Stimulated activated CD4-positive, alpha-beta T cell treated with anti-CD3 and anti-CD28 coated beads, Interleukin-1b, Interleukin-23, amount 100 ng/mL, for 1 hour (primary cell): ENCODE measurements around the gene CCNG2.
A peak's percentile ranks its signal among the peaks of the same experiment; 100 is the strongest.
"Not testable (repeated sequence)": the region's sequence is repeated elsewhere in the genome, so short reads cannot be mapped to it uniquely, and the experiment has no call there.

ENCODE experiments used
- DNase-seq, 2 donors: peaks; one replicate each; pipeline ENCODE4 v3.0.0-alpha.2; 2020; ENCODE audit warnings: low read depth in 2 of 2

CCNG2 gene, protein sequence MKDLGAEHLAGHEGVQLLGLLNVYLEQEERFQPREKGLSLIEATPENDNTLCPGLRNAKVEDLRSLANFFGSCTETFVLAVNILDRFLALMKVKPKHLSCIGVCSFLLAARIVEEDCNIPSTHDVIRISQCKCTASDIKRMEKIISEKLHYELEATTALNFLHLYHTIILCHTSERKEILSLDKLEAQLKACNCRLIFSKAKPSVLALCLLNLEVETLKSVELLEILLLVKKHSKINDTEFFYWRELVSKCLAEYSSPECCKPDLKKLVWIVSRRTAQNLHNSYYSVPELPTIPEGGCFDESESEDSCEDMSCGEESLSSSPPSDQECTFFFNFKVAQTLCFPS

DNA sequence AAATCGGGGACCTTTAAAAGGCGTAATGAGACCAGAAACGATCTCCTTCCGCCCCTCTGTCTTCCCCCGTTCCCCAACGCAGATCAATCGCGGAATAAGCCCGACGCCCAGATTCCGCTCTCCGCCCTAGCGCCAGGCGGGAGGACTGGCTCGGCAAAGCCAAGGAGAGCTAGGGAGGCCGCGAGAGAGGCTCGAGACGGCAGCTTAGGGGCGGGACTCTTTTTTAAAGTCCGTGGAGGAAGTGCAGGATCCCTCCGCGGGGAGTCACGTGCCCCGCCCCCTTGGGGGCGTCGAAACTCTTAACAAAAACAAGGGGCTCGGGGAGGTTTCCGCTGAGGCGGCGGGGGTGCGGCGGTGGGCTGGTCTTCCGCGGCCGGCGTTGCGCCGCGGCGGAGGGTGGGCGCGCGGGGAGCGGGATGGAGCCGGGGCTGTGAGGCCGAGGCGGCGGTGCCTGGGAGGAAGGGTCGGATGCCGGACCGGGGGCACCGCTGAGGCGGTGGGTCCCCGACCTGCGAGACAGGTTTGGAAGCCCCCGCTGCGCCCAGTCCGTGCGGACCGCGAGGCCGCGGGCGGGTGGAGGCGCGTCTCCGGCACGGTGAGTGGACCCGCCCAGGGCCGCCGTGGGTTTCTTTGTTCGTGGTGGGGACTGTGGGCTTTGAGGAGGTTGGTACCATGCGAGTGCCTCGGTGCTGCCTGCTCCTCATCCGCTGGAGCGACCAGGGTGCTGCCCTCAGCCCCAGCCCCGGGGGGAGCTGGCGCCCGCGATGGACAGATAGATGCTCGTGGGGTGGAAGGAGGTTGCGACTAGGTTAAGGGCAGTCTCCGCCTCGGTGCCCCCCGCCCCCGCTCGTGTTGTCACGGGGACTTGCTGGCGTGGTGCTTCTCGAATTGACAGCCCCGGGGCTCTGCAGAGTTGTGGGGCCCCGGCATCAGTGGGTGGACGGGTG lies at the start of gene CCNG2:
TSS of gene CCNG2 (plus strand) at position 296 of the 947 bp plus-strand sequence. CDS start 1,326 bp downstream, outside the sequence.
- peak; percentile 55 to 60 for DNase-seq

DNA sequence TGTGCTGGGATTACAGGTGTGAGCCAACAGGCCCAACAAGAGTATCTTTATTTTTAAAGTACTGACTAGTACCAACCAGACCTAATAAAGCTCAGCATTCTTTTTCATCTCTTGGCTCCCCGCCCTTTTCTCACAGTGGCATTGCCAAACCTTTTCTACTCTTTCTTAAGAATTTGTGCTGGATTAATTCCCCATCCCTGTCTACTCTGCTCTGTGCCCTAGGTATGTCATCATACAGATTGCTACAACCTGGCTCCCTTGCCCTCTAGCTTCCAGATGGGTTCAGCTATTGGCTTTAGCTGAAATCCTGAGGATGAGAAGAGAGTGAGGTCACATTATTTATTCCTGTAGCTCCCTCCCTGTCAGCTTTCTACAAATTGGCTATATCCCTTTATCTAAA lies 46.3 kb upstream of the CCNG2 start:
- DNase-seq, result no peak

DNA sequence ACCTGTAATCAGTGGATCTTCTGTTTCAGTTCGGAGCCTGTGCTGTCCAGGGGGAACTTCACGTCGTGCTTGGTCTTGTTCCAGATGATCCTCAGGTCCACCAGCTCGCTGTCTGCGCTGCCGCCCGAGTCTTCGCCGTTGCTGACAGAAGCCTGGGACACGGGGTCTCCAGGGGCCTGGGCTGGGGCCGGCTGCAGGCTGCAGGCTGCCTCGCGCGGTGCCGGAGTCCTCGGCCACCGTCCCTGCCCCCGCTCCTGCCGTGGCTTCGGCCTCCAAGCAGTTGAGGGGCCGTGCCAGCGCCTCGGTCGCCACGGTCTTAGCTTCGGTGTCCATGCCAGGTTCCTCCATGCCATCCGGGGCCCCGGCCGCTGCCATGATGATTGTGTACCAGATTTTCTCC lies 43.9 kb upstream of the CCNG2 start:
- DNase-seq, result no peak

GRCh38 chr4:77117721-77118120 lies 39.3 kb upstream of the CCNG2 start:
- DNase-seq, result no peak

- DNase-seq, result no peak
These were observed 36.0 kb upstream of the CCNG2 start for GRCh38 chr4:77120886-77121508.

DNA sequence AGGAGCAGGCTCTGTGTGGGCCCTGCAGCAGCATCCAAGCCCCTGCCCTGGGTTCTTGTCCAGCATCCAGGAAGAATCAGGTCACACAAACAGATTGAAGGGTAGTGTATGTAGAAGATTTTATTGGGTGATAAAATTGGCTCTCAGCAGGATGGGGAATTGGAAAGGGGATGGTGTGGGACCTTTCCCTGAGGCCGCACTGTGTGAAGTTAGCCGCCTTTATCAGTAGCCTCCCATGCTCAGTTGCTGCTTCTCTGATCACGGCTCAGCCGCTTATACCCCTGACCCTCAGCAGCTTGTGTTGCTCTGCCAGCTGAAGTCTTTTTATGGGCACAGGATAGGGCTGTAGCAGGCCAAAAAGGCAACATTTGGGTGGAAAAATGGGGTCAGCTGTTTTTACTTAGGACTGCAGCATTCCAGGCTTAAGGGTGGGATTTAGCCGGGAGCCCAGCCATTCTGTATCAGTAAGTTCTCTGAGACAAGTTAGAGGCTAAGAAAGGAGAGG lies 35.2 kb upstream of the CCNG2 start:
- DNase-seq, result no peak

GRCh38 chr4:77122656-77123055 lies 34.4 kb upstream of the CCNG2 start:
- DNase-seq, result no peak

- DNase-seq, result no peak
These were observed 33.6 kb upstream of the CCNG2 start for GRCh38 chr4:77123411-77123810.

- no peak for DNase-seq
These were observed 32.4 kb upstream of the CCNG2 start for GRCh38 chr4:77124576-77124975.

GRCh38 chr4:77125961-77126360 lies 31.0 kb upstream of the CCNG2 start:
- DNase-seq, result no peak

DNA sequence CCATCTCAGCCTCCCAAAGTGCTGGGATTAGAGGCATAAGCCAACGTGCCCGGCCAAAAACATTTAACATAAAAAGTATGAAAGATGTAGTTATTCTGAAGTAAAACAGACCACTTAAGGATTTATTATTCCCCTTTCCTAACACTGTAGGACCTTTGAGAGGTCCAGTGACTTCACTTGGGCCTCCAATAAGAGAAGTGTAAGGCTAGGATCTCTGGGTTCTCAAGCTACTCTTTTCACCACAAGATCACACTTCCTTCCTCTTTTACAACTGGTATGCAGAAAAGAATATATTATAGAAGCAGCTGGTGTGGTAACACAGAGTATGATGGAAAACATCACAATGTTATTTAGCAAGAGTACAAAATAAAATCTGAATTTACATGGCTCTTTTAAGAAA lies 30.2 kb upstream of the CCNG2 start:
- DNase-seq, result no peak

DNA sequence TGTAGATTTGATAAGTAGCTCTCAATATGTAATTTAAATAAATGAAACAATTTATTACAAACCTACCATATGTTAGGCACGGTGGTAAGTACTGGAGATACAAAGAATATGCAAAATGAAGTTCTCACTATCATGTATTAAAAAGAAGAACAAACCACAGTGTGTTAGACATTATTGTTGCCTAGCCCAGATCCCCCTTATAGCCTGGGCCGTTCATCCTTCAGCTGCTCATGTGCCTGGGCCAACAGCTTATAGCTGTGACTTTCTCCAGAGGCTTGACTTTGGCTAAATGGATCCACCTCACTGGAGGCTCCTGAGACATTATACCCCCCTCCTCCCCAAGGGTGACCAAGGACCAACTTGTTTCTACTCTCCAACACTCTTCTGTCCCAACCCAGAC lies 29.8 kb upstream of the CCNG2 start:
- no peak for DNase-seq

DNA sequence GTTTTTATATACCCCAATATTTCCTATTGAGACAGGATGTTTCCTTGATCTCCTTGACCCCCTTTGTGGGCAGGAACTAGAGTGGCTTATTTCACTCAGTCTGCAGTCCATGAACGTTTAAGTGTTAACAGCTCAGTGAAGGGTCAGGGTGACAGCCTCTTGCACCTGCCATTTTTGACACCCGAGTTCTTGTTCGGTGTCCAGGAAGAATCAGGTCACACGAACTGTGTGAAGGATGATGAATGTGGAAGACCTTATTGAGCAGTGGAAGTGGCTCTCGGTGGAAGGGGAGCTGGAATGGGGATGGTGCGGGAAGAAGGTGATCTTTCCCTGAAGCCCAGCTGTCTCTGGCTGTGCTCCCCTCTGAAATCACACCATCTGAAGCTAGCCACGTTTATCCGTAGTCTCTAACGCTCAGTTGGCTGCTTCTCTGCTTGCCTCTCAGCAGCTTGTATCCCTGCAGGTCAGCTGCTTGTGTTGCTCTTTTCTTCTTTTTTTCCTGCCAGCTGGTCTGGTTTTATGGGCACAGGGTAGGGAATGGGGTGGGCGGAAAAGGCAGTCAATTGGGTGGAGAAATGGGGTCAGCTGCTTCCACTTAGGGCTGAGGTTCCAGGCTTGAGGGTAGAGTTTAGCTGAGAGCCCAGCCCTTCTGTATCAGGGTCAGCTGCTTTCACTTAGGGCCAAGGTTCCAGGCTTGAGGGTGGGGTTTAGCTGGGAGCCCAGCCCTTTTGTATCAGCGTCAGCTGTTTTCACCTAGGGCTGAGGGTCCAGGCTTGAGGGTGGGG lies 29.0 kb upstream of the CCNG2 start:
- DNase-seq, result no peak

GRCh38 chr4:77132652-77133312 lies 24.2 kb upstream of the CCNG2 start:
- DNase-seq, result no peak

DNA sequence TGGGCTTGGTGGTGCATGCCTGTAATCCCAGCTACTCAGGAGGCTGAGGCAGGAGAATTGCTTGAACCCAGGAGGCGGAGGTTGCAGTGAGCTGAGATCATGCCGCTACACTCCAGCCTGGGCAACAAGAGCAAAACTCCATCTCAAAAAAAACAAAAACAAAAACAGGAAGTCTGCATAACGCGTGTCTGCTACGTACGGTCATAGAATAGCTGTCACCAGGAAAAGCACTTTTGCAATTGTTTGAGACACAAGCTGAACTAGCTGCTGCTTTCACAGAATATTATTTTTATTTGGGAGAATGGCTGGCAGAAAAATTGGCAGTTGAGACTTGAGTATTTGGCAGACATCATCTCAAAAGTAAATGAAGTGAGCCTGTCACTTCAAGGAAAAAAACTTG lies 19.6 kb upstream of the CCNG2 start:
- DNase-seq, result not testable (repeated sequence)

DNA sequence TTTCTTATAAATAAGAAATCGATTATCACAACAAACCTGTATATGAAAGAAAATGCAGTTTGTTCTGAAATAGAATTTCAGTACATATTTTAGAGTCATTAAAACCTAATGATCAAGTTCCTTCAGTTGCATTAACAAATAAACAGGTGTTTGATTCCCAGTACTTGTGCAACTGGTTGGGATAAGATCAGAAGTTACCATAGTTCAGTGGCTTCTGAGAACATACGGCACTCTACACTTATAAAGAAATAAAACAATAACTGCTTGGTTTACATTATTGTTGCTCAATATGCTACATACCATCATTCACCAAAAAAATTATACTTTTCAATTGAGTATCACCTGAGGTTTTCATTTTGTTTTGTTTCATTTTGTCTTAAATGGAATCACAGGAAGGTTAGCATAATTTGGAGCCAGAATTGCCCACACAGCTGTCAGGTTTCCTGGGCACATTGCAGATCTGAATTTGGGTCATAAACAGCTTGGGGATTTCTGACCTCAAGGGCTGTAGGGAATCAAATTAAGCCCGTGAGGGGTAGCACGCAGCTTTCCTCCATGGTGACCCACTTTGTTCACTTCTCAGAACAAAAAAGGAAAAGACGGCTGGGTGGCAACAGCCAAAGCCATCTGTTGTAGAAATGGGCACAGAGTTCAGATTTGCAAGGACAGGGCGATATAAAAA lies 14.9 kb upstream of the CCNG2 start:
- no peak for DNase-seq

GRCh38 chr4:77142646-77143028 lies 14.4 kb upstream of the CCNG2 start:
- no peak for DNase-seq

DNA sequence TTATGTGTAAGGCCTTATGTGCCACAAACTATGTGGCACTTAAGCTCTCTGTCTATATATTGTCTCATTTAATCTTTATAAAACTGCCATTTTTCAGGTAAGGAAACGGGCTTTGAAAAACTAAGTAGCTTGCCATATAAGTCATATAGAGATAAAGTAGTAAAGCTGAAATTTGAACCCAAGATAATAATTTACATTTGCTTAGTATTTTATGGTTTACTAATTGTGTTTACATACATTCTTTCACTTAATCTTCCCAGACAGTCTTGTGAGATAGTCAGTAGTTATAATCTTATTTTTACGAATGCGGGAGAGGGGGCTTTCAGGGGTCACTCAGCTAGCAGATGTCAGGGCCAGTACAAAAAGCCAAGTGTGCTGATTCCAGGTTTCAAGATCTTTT lies 13.9 kb upstream of the CCNG2 start:
- DNase-seq, result no peak

DNA sequence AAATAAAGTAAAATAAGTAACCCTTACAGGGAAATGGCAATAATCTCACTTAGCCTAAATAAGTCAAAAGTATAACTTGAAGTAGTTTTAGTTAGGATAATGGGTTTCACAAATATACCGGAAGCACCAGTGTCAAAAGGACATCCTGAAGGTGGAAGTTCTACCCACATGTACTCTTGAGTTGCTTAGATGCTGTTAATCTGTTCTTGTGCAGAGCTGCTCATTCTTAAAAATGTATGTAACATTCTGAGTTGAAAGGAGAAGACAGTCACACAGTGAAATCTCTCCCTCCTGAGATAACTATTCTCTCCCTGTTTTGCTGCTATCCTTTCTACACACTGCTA lies 11.2 kb upstream of the CCNG2 start:
- no peak for DNase-seq
